Activated CD4-positive, alpha-beta T cell treated with anti-CD3 and anti-CD28 coated beads, Interleukin-2, amount 10 ng/mL, durations not matched to agents 24 days and 14 days (primary cell): Measurements from ENCODE around the gene AMER2. TPM values are rescaled to one million over a fixed set of nuclear protein-coding genes. Genes with fewer than 3 reads are reported as not detected.
"Not testable (repeated sequence)": the region's sequence is repeated elsewhere in the genome, so short reads cannot be mapped to it uniquely, and the experiment has no call there.

ENCODE experiments used
- DNase-seq: peaks from one replicate; pipeline ENCODE4 v3.0.0; 2022
- H3K27ac Mint-ChIP-seq: one replicate; pipeline ENCODE4 v1.8.0; 2022; ENCODE audit warnings: mild to moderate bottlenecking, mixed read lengths
- H3K27me3 Mint-ChIP-seq: one replicate; pipeline ENCODE4 v1.8.0; 2022; ENCODE audit warnings: mixed read lengths
- H3K36me3 Mint-ChIP-seq: one replicate; pipeline ENCODE4 v1.8.0; 2022; ENCODE audit warnings: low read depth, mild to moderate bottlenecking, mixed read lengths
- H3K4me1 Mint-ChIP-seq: one replicate; pipeline ENCODE4 v1.8.0; 2021; ENCODE audit warnings: mixed read lengths
- H3K4me3 Mint-ChIP-seq: one replicate; pipeline ENCODE4 v1.8.0; 2022; ENCODE audit warnings: mild to moderate bottlenecking, moderate library complexity, mixed read lengths
- H3K9me3 Mint-ChIP-seq: one replicate; pipeline ENCODE4 v1.8.0; 2021; ENCODE audit warnings: mixed read lengths
- intact Hi-C: fragments of 100-400 bp; cut with micrococcal nuclease; formaldehyde crosslinking; loops from one replicate; pipeline ENCODE4 v1.15.1; 2023
- total RNA-seq: library from RNA; stranded (reverse); gene quantifications from 2 replicates; pipeline ENCODE4 v1.2.3, GENCODE V29; 2022

AMER2 gene
- total RNA-seq, 1 donor from 2014 or later: not detected

DNA sequence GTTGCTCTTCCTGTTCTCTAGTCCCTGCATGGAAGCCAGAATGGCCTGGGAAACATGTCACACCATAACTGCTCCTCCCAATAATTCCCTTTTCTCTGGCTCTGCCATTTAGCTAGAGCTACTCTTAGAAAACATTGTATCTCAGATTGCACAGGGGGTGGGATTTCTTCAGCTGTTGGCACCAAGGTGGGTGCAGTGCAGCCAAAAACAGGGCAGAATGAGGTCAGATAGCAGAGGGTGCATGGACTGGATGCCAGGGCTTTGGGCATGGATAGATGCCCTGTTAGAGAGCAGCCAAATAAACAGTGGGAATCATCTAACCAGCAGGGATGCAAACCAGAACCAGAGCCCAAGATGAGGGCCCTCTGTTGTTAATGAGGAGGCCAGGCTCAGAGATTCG is 4.9 kb upstream of the AMER2 start:
- Mint-ChIP-seq H3K27ac (no peak overlapping the region), H3K36me3 (no peaks in the 10 kb centered on the region), H3K4me1 (peaks cover under 1% of the 10 kb centered on the region), H3K9me3 (no peaks in the 10 kb centered on the region), H3K27me3 (peaks cover 48% of the 10 kb centered on the region), H3K4me3 (no peak overlapping the region)
- intact Hi-C loops: no loop called here
- DNase-seq: no peak

DNA sequence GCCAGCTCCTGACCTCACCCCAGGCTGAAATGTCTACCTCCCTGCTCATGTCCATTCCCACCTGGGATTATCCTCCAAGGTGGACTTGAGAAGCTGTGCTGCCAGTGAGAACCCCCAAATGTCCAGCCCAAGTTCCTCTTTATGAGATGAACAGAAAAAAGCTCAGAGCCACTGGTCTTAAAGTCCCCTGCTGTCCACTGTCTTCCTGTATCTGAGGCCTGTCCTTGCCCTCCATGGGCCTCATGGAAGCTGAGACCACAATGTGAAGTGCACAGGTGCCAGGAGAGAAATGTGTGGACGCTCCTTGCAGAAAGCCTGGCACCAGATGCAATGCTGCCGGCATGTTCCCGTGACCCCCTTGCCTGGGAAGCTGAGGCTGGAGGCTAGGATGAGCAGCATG is 3.3 kb upstream of the AMER2 start:
- intact Hi-C loops: no loop called here
- H3K4me1 Mint-ChIP-seq: peaks cover 9% of the 10 kb centered on the region
- no peaks in the 10 kb centered on the region for H3K9me3 Mint-ChIP-seq
- H3K27me3 Mint-ChIP-seq: peaks cover 52% of the 10 kb centered on the region
- H3K36me3 Mint-ChIP-seq: no peaks in the 10 kb centered on the region
- H3K4me3 Mint-ChIP-seq: no peak overlapping the region
- H3K27ac Mint-ChIP-seq: no peak overlapping the region
- DNase-seq: no peak

DNA sequence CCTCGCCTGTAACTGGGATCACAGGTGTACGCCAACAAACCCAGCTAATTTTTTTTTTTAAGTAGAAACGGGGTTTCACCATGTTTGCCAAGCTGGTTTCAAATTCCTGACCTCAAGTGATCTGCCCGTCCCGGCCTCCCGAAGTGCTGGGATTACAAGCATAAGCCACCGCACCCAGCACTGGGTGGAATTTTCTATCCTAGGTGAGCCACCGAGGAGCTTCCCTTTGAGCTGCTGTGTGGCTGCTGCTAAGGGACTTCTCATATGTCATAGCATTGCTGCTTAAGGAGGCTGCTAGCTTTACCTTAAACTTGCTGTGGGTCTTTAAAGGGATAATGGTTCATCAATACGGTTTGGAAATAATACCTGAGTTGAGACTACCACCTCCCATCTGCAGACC is 2.9 kb upstream of the AMER2 start:
- no peak for DNase-seq
- Mint-ChIP-seq H3K36me3 (no peaks in the 10 kb centered on the region), H3K4me1 (peaks cover 9% of the 10 kb centered on the region), H3K27me3 (peaks cover 53% of the 10 kb centered on the region), H3K4me3 (no peak overlapping the region), H3K9me3 (no peaks in the 10 kb centered on the region), H3K27ac (no peak overlapping the region)
- intact Hi-C loops: no loop called here

DNA sequence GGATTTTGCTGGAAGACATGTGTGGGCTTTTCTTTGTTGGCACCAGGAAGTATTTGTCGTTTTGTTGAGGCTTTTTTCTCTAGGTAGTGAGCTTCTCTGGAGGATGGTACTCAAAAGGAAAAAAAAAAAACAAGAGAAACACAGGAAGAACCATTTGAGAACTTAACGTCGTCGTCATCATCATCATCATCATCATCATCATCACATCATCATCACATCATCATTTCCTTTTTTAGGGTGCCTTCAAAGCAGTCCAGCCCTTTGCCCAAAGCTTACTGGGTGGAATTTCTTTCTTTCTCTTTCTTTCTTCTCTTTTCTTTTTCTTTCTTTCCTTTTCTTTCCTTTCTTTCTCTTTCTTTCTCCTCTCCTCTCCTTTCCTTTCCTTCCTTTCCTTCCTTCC is 2.2 kb upstream of the AMER2 start:
- Mint-ChIP-seq H3K4me1 (peaks cover 9% of the 10 kb centered on the region), H3K27ac (no peak overlapping the region), H3K9me3 (no peaks in the 10 kb centered on the region), H3K4me3 (no peak overlapping the region), H3K27me3 (peaks cover 53% of the 10 kb centered on the region), H3K36me3 (no peaks in the 10 kb centered on the region)
- DNase-seq: no peak
- intact Hi-C loops: no loop called here

DNA sequence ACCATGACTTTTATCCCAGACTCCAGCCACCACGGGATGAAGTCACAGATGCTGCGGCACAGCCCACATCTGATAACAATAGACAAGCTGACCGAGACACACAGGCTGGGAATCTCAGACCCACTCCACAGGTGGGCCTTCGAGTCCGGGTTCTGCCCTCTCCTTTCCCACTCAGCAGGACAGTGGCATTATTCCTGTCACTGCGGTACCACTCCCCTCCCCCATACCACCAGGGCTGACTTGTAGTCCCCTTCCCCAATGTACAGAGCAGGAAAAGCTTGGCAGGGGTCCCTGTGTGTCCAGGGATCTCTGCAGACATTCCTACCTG is 179 bp upstream of the AMER2 start:
- no peaks in the 10 kb centered on the region for H3K9me3 Mint-ChIP-seq
- intact Hi-C loops: no loop called here
- DNase-seq: no peak
- H3K4me3 Mint-ChIP-seq: no peak overlapping the region
- no peak overlapping the region for H3K27ac Mint-ChIP-seq
- H3K4me1 Mint-ChIP-seq: peaks cover 9% of the 10 kb centered on the region
- H3K27me3 Mint-ChIP-seq: peaks cover 63% of the 10 kb centered on the region
- H3K36me3 Mint-ChIP-seq: no peaks in the 10 kb centered on the region

DNA sequence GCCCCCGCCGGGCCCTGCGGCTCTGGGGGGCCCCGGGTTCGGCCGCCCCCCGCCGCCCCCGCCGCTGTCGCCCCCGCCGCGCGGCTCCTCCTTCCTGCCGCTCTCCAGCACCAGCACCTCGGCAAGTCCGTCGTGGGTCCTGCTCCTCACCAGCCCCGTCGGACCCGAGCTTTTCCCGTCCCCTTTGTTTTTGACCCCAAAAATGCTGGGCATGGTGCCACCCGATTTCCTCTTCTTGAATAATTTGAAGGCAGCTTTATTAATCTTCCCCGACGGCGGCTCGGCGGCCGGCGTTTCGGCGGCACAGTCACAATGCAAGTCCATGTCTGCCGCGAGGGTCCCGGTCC is 945 bp downstream of the AMER2 start:
- Mint-ChIP-seq H3K4me3 (peak overlapping the region; percentile 59), H3K36me3 (no peaks in the 10 kb centered on the region), H3K9me3 (no peaks in the 10 kb centered on the region), H3K27me3 (peaks cover 65% of the 10 kb centered on the region), H3K27ac (no peak overlapping the region), H3K4me1 (peaks cover 9% of the 10 kb centered on the region)
- intact Hi-C loops: no loop called here
- no peak for DNase-seq

DNA sequence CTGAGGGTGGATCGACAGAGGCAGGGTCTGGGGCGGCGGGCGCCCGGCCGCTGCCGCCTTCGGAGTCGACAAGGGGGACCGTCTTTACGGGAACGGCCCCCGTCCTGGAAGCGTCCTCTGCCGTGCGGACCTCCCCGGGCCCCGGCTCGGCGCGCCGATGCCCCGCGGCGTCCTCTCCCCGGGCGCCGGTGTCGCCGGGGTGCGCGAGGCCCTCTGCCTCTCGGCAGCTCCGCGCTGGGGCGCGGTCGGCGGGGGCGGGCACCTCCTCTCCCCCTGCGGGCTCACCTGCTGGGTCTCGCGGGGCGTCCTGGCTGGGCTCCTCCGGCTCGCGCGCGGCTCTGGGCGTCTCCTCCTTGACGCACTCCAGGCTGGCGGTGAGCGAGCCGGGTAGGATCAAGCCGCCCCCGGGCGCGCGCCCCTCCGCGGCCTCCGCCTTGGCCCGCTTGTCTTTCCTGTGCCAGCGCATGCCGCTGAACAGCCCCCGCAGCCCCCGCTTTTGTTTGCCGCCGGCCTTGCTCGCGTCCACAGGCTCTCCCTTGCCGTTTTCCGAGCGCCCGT is 1.5 kb downstream of the AMER2 start:
- intact Hi-C loops: no loop called here
- H3K27ac Mint-ChIP-seq: no peak overlapping the region
- no peaks in the 10 kb centered on the region for H3K36me3 Mint-ChIP-seq
- peaks cover 9% of the 10 kb centered on the region for H3K4me1 Mint-ChIP-seq
- H3K9me3 Mint-ChIP-seq: no peaks in the 10 kb centered on the region
- H3K27me3 Mint-ChIP-seq: peaks cover 68% of the 10 kb centered on the region
- DNase-seq: no peak
- no peak overlapping the region for H3K4me3 Mint-ChIP-seq

DNA sequence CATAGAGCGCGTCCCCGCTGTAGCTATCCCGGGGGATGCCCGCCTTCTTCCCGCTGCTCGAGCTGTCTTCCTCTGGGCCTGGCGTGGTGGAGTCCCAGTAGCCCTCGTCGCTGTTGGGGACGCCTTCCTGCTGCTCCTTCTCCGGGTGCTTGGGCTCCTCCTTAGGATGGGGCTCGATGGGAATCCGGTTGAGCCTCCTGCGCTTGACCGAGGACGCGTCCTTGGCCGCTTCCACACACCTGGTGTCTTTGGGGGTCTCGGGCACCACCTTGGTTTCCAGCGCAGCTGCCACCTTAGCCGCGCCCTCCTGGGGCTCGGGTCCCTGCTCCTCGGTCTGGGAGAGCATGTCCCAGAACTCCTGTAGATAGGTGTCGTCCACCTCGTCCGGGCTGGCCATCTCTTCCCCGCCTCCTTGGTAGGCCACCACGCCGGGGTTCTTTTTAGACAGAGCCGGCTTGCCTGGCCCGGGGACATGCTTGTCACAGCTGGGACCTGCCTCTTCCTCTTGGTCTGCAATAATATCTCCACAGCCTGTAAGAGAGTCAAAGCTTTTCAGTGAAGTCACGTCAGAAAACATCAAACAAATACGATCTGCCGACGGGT is 2.0 kb downstream of the AMER2 start:
- peaks cover 70% of the 10 kb centered on the region for H3K27me3 Mint-ChIP-seq
- no peaks in the 10 kb centered on the region for H3K36me3 Mint-ChIP-seq
- no peaks in the 10 kb centered on the region for H3K9me3 Mint-ChIP-seq
- H3K4me1 Mint-ChIP-seq: peaks cover 9% of the 10 kb centered on the region
- no peak overlapping the region for H3K4me3 Mint-ChIP-seq
- DNase-seq: no peak
- intact Hi-C loops: no loop called here
- no peak overlapping the region for H3K27ac Mint-ChIP-seq

DNA sequence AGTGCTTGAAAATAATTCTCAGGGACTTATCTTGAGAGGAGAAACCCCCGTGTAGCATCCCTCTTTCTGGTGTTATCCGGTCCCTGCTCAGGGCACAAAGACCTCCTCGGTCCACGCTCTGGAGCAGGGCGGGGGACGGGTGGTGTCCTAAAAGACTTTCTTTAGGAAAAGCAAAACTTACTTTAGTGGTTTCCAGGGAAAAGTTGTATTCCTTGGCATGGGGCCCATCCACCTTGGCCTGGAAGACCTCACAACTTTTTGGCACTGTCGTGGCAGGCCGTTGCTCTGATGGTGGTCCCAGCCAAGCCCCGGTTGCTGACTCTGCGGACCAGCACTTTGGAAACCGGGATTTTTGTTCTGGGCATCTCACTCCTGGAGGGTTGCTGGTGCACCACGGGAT is 2.7 kb downstream of the AMER2 start:
- Mint-ChIP-seq H3K27ac (no peak overlapping the region), H3K4me3 (no peak overlapping the region), H3K27me3 (peaks cover 70% of the 10 kb centered on the region), H3K36me3 (no peaks in the 10 kb centered on the region), H3K9me3 (no peaks in the 10 kb centered on the region), H3K4me1 (peaks cover 9% of the 10 kb centered on the region)
- DNase-seq: no peak
- intact Hi-C loops: no loop called here

DNA sequence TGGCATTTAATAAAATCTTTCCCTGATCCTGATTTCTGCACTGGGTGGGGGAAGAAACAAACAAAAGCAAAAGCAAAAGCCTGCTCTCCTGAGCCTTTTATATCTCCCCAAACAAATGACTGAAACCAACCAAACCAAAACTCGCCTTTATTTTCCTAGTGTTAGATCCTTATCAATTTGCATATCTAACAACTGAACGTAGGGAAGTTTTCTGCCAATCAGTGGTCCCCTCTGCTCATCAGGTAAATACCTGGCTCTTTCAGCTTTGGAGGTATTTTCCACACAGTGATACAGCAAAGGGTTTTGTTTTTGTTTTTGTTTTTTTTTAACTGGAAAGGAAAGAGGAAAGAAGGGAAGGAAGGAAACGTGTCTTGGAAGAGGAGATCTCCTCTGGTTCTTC is 3.3 kb downstream of the AMER2 start:
- Mint-ChIP-seq H3K9me3 (no peaks in the 10 kb centered on the region), H3K4me3 (no peak overlapping the region), H3K4me1 (peaks cover 9% of the 10 kb centered on the region), H3K36me3 (no peaks in the 10 kb centered on the region), H3K27ac (no peak overlapping the region), H3K27me3 (peaks cover 69% of the 10 kb centered on the region)
- no peak for DNase-seq
- intact Hi-C loops: no loop called here

DNA sequence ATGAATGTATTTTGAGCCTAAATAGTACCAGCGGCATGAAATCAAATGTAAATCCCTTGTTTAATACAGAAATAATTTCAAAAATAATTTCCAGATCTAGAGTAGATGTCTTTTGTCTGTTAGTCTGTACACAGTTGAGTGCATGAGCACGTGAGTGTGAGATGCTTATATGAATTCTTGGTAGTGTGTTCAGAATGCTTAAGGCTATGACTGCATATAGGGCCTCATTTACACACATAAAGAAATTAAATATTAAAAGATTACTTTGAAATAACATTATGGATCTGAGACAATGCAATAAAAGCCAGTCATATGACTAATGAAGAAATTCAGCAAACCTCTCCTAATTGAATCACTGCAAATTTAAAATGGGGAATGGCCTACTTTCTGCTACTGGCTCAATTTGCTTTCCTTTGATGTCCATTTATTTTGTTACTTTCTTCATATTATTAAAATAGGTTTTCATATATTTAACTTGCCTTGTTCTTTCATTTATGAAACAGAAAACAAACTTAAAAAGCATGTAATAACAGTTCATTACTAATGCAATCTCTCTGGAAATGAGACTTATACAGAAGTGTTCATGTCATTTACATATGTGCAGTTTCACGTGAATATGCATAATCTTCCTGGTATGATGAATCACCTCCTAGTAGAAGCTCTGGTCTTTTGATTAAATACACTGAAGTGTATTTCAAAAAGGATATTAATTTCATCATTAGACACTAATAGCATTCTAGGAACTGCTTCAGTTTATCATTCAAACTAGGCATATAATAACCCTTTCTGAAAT is 4.5 kb downstream of the AMER2 start:
- Mint-ChIP-seq H3K36me3 (no peaks in the 10 kb centered on the region), H3K9me3 (no peaks in the 10 kb centered on the region), H3K4me1 (peaks cover 9% of the 10 kb centered on the region), H3K4me3 (no peak overlapping the region), H3K27ac (no peak overlapping the region), H3K27me3 (peaks cover 64% of the 10 kb centered on the region)
- intact Hi-C loops: no loop called here
- DNase-seq: no peak

DNA sequence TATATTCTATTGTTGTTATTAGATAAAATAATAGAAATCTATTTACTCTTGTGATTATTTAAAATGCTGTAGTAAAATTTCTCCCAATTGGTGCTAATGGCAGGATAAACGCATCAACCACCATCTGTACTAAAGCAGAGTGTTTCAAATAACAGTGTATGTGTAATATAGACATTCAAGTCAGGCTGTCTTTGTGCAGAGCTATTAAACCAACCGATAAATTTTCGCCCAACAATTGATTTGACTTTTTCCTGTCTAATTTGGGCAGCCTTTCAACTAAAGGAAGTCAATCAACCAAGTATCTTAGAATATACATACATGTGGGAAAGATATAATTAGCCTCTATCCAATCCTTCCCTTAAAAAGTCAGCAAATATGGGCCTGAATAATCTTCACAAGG is 5.8 kb downstream of the AMER2 start:
- Mint-ChIP-seq H3K9me3 (no peaks in the 10 kb centered on the region), H3K27me3 (peaks cover 52% of the 10 kb centered on the region), H3K4me3 (no peak overlapping the region), H3K4me1 (peaks cover 2% of the 10 kb centered on the region), H3K27ac (no peak overlapping the region), H3K36me3 (no peaks in the 10 kb centered on the region)
- DNase-seq: no peak
- intact Hi-C loops: no loop called here

DNA sequence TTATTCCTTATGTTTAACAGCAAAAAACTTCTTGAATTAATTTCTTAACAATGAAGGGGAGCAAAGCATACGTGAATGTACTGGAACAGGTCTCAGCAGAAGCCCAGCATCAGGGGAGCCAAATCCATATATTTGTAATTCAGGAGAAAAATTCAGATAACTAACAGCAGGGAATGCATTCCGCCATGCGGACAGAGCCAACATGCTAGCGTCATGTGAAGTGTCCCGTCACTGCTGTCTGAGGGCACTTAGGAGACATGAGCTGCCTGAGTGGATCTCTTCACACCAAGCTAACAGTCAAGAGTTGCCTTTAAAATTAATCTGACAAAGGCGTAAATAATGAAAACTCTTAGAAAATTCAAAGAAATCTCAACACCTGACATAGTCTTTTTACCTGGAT is 6.4 kb downstream of the AMER2 start:
- Mint-ChIP-seq H3K4me1 (no peaks in the 10 kb centered on the region), H3K27me3 (peaks cover 53% of the 10 kb centered on the region), H3K9me3 (no peaks in the 10 kb centered on the region), H3K27ac (no peak overlapping the region), H3K36me3 (no peaks in the 10 kb centered on the region), H3K4me3 (no peak overlapping the region)
- intact Hi-C loops: no loop called here
- no peak for DNase-seq

DNA sequence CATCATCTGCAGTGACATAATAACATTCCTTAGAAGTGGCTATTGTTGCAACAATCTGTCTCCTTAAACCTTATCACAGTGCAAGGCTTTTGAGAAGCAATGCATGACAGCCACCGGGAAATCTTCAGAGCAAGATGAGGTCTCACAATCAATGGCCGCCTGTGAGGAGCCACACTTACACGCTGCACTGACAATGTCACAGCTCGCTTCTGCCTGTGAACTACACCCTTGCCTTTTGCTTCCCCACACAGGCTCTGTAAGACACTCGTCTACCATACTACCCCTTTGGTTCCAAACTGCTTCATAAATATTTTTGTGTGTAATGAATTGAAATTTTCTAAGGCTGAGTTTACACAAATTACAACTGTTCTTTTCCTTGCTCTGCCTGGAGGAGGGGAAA is 6.9 kb downstream of the AMER2 start:
- DNase-seq, H3K36me3 Mint-ChIP-seq, H3K4me1 Mint-ChIP-seq, H3K4me3 Mint-ChIP-seq, H3K27ac Mint-ChIP-seq, intact Hi-C loops, H3K9me3 Mint-ChIP-seq: not testable (repeated sequence)
- H3K27me3 Mint-ChIP-seq: peaks cover 51% of the 10 kb centered on the region

DNA sequence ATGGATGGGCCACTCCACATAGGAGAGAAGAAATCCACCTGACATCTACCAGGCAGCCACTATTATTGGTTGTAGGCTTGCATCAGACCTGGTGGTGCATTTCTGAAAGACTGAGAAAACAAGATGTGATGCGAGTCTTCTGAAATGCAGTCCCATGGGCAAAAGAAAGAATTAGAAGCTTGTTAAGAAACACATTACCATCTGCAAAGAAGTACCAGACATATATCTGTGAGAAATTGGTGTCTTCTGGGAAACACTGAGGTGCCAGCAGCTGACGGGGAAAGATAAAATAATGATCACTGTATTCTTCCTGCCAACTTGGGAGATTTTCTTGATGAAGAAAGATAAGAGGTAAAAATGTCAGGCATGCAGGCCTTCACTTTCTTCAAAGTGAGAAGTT is 14.4 kb downstream of the AMER2 start:
- Mint-ChIP-seq H3K36me3 (no peaks in the 10 kb centered on the region), H3K4me1 (no peaks in the 10 kb centered on the region)

More for the DNA sequence above, 14.4 kb downstream of the AMER2 start:
- H3K27me3 Mint-ChIP-seq: peaks cover 9% of the 10 kb centered on the region
- no peak overlapping the region for H3K4me3 Mint-ChIP-seq
- no peak for DNase-seq
- no peak overlapping the region for H3K27ac Mint-ChIP-seq
- H3K9me3 Mint-ChIP-seq: no peaks in the 10 kb centered on the region
- intact Hi-C loops: no loop called here
